Muscle of leg (tissue), 11 donors: ENCODE measurements around the gene NCOA1. TPM values are rescaled to one million over a fixed set of nuclear protein-coding genes. Genes with fewer than 3 reads are reported as not detected.
A peak's percentile ranks its signal among the peaks of the same experiment; 100 is the strongest.

Experiments
- DNase-seq: peaks from one replicate; pipeline ENCODE4 v3.0.0; 2013
- H3K27ac ChIP-seq: one replicate; pipeline ENCODE4 v1.5.1; 2013; ENCODE audit warnings: mild to moderate bottlenecking, low read length, control low read depth
- H3K27me3 ChIP-seq: one replicate; pipeline ENCODE4 v1.6.1; 2013; ENCODE audit warnings: low read length; ENCODE audit not compliant: control insufficient read depth, insufficient read depth
- H3K36me3 ChIP-seq: one replicate; pipeline ENCODE4 v1.6.1; 2013; ENCODE audit warnings: low read length; ENCODE audit not compliant: control insufficient read depth, insufficient read depth
- H3K4me1 ChIP-seq: one replicate; pipeline ENCODE4 v1.6.1; 2013; ENCODE audit warnings: low read length; ENCODE audit not compliant: control insufficient read depth, insufficient read depth
- H3K4me3 ChIP-seq: one replicate; pipeline ENCODE4 v1.5.1; 2013; ENCODE audit warnings: low read length, control low read depth
- H3K9me3 ChIP-seq: replicated peaks from 2 replicates; pipeline ENCODE4 v1.6.1; 2013; ENCODE audit warnings: low read depth, low read length; ENCODE audit not compliant: control insufficient read depth
- WGBS: methylation state at CpG from one replicate; pipeline ENCODE4 v1.1.5; 2013; ENCODE audit warnings: missing lambda C conversion rate; ENCODE audit not compliant: insufficient coverage; 5-methylcytosine and 5-hydroxymethylcytosine counted together
- polyA plus RNA-seq, 8 donors: library from polyadenylated mRNA; unstranded; fragments of 120-200 nt; gene quantifications; one replicate each; pipeline versions ENCODE4 v1.2.1 to v1.2.3, GENCODE V29; 2013; ENCODE audit warnings: inconsistent platforms in 1 of 8, low replicate concordance in 1 of 8; ENCODE audit not compliant: insufficient read length in 8 of 8, insufficient read depth in 1 of 8
- total RNA-seq: library from RNA; stranded (reverse); fragments of 120-200 nt; gene quantifications from one replicate; pipeline ENCODE4 v1.2.4, GENCODE V29; 2013

The NCOA1 gene
- total and polyA plus RNA-seq, 9 donors = 69.6 to 106 (median 89.6) TPM

DNA sequence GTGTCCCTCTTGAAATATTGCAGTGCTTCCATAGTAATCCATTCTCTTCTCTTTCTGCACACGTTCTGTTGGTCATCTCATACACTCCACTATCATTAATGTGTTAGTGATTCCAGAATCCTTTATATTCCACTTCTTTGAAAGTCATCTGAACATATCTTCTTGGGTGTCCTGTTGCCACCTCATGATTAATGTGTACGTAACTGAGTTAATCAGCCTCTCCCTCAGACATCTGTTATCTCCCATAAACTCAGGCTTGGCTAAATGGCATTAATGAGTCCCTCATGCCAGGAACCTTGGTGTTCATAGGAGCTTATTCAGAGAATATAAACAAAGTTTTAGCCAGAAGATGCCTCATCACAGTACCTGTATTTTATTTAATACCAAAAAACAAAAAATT, 126.4 kb downstream of the NCOA1 start:
- Histone ChIP-seq H3K4me3 (no peak overlapping the region), H3K4me1 (peaks cover 2% of the 10 kb centered on the region), H3K9me3 (peaks cover 4% of the 10 kb centered on the region), H3K27me3 (no peaks in the 10 kb centered on the region), H3K27ac (peak overlapping the region; percentile 53), H3K36me3 (peaks cover 11% of the 10 kb centered on the region)
- DNase-seq = peak; percentile 53
- 20% methylated on average over 1 of the region's 2 CpGs for WGBS

GRCh38 chr2:24618144-24618543, 127.1 kb downstream of the NCOA1 start:
- peaks cover 9% of the 10 kb centered on the region for H3K36me3 ChIP-seq
- no peak overlapping the region for H3K4me3 ChIP-seq
- no CpG with 5 or more reads among the region's 1 CpG for WGBS
- DNase-seq = peak; percentile 70
- H3K27me3 ChIP-seq = no peaks in the 10 kb centered on the region
- H3K4me1 ChIP-seq = peaks cover 2% of the 10 kb centered on the region
- H3K9me3 ChIP-seq = no peaks in the 10 kb centered on the region
- no peak overlapping the region for H3K27ac ChIP-seq

DNA sequence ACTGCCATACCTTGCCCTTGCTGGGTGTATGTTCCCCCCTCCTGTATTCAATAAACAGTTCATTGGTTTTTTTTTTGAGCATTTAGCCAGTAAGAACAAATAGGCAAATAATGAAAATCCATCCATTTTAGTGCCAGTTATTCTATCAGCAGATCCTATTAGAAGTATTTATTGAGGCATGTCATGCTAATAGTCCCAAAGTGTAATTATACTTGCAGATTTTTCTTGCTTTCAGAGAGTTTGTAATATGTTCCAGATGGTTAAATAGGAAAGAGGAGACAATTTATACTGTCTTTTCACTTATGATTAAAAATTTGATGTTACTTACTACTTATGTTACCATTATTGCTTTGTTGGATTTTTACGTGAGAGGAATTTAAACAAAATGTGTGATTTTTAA, 127.6 kb downstream of the NCOA1 start:
- peak; percentile 30 for DNase-seq
- Histone ChIP-seq H3K4me1 (peaks cover 2% of the 10 kb centered on the region), H3K9me3 (no peaks in the 10 kb centered on the region), H3K4me3 (no peak overlapping the region), H3K27me3 (no peaks in the 10 kb centered on the region), H3K27ac (no peak overlapping the region), H3K36me3 (peaks cover 5% of the 10 kb centered on the region)
- no CpG with 5 or more reads among the region's 1 CpG for WGBS

- no CpG with 5 or more reads among the region's 2 CpGs for WGBS
- Histone ChIP-seq H3K4me1 (peaks cover 2% of the 10 kb centered on the region), H3K9me3 (no peaks in the 10 kb centered on the region), H3K36me3 (no peaks in the 10 kb centered on the region), H3K27me3 (no peaks in the 10 kb centered on the region), H3K27ac (no peak overlapping the region), H3K4me3 (no peak overlapping the region)
- no peak for DNase-seq
Measured at GRCh38 chr2:24620936-24621335, 129.9 kb downstream of the NCOA1 start.

DNA sequence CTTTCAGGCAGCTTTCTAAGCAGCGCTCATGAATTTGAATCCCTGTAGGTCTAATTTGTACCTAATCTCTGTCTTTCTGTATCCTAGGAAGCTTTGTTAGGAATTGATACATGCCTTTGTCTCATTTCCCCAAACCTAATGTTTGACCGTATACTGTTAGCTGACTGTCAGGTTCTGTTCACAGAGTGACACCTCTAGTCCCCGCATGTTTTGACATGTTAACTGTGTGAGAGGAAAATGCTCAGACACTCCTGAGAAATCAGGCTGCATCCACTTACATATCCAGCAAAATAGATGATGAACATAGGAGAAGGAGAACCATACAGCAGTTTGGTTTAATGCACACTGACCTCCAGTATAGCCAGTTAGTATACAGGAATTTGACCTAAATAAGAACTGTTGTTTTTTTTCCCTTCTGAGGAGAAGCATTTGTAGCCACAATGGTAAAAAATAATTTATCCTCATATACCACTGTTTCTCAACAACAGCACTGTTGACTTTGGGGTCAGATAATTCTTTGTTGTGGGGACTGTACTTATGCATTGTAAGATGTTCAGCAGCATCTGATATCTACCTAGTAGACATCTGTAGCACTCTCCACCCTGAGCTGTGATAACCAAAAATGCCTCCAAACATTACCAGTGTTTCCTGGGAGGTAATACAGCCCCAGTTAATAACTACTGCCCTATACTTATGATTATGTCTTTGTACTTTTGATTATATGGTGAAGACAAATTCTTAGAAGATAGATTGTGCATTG, 130.9 kb downstream of the NCOA1 start:
- H3K9me3 ChIP-seq = no peaks in the 10 kb centered on the region

DNA sequence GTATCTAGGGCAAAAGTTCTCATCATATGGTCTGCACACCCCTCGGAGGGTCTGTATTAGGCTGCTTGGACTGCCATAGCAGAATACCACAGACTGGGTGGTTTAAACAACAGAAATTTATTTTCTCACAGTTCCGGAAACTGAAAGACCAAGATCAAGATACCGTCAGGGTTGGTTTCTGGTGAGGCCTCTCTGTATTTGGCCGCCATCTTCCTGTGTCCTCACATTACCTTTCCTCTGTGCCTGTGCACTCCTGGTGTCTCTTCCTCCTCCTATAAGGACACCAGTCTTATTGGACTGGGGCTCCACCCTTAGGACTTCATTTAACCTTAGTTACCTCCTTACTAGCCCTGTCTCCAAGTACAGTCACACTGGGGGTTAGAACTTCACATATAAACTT, 132.5 kb downstream of the NCOA1 start:
- Histone ChIP-seq H3K4me3 (no peak overlapping the region), H3K36me3 (no peaks in the 10 kb centered on the region), H3K27ac (no peak overlapping the region), H3K9me3 (no peaks in the 10 kb centered on the region), H3K4me1 (peaks cover under 1% of the 10 kb centered on the region), H3K27me3 (no peaks in the 10 kb centered on the region)
- no peak for DNase-seq
- 92% methylated on average over 4 of the region's 4 CpGs for WGBS

More for the DNA sequence above, 130.9 kb downstream of the NCOA1 start:
- H3K27me3 ChIP-seq = no peaks in the 10 kb centered on the region
- DNase-seq = no peak
- H3K4me1 ChIP-seq = peaks cover 2% of the 10 kb centered on the region
- no peaks in the 10 kb centered on the region for H3K36me3 ChIP-seq
- no CpG with 5 or more reads among the region's 3 CpGs for WGBS
- H3K27ac ChIP-seq = no peak overlapping the region
- no peak overlapping the region for H3K4me3 ChIP-seq

DNA sequence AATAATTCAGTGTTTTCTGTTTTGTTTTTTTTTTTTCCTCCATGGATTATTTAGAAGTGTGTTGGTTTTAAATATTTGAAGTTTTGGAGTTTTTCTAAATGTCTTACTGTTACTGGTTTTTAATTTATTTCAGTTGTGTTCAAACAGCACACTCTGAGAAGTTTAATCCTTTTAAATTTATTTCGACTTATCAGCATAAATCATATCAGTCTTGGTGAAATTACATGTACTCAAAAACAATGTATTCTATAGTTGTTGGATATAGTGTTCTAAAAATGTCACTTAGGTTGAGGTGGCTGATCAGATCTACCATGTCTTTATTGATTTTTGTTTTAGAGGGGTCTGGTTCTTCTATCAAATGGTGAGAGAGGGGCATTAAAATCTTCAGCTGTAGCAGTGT, 134.7 kb downstream of the NCOA1 start:
- Histone ChIP-seq H3K9me3 (no peaks in the 10 kb centered on the region), H3K27ac (no peak overlapping the region), H3K27me3 (no peaks in the 10 kb centered on the region), H3K4me3 (no peak overlapping the region), H3K36me3 (no peaks in the 10 kb centered on the region), H3K4me1 (no peaks in the 10 kb centered on the region)
- no peak for DNase-seq
- WGBS = no CpG with 5 or more reads among the region's 1 CpG

GRCh38 chr2:24626131-24626530, 135.1 kb downstream of the NCOA1 start:
- Histone ChIP-seq H3K9me3 (no peaks in the 10 kb centered on the region), H3K4me3 (no peak overlapping the region), H3K27me3 (no peaks in the 10 kb centered on the region), H3K4me1 (no peaks in the 10 kb centered on the region), H3K36me3 (no peaks in the 10 kb centered on the region), H3K27ac (no peak overlapping the region)
- WGBS = 71% methylated on average over 3 of the region's 3 CpGs
- DNase-seq = no peak

DNA sequence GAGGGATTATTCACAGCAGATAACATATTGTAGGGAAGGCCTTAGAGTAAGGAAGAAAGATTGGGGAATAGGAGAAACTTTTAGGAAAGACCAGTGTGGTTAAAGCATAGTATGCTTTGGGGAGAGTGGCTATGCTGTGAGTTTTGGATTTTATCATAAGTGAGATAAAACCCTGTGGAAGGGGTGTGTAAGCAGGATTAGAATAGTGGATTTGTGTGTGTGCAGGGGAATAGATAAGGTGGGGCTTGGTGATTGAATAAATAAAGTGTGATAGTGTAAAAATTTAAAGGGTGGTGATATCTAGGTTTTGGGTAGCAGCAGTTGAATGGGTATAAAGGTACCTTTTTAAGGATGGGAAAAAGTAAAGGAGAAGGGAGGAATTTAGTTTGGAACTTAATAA, 137.7 kb downstream of the NCOA1 start:
- no peaks in the 10 kb centered on the region for H3K9me3 ChIP-seq
- no peak for DNase-seq
- H3K4me3 ChIP-seq = no peak overlapping the region
- no peaks in the 10 kb centered on the region for H3K27me3 ChIP-seq
- no peaks in the 10 kb centered on the region for H3K4me1 ChIP-seq
- no peak overlapping the region for H3K27ac ChIP-seq
- no peaks in the 10 kb centered on the region for H3K36me3 ChIP-seq

DNA sequence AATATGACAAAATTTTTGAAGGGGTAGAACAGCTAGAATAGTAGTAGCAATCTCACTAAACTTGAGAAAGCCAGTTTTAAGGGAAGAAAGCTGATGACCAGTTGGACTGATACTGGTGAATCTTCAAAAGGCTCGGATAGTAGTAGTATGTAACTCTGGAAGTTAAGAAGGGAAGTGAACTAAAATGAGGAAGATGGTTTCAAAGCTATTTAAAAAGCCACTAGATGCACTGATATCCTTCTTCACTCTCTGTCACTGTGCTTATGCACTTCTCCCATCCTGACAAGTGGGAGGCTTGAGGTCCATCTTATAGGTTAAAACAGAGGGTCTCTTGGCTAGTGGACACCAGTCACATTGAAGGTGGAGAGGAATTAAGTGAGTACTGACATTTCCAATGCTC, 141.1 kb downstream of the NCOA1 start:
- no peaks in the 10 kb centered on the region for H3K4me1 ChIP-seq
- no peak for DNase-seq
- H3K9me3 ChIP-seq = no peaks in the 10 kb centered on the region
- no peak overlapping the region for H3K4me3 ChIP-seq
- no peaks in the 10 kb centered on the region for H3K36me3 ChIP-seq
- no peak overlapping the region for H3K27ac ChIP-seq
- WGBS = 60% methylated on average over 1 of the region's 1 CpG
- no peaks in the 10 kb centered on the region for H3K27me3 ChIP-seq

- Histone ChIP-seq H3K4me3 (no peak overlapping the region), H3K27ac (no peak overlapping the region), H3K9me3 (peaks cover 4% of the 10 kb centered on the region), H3K36me3 (no peaks in the 10 kb centered on the region), H3K27me3 (no peaks in the 10 kb centered on the region), H3K4me1 (no peaks in the 10 kb centered on the region)
- DNase-seq = no peak
- WGBS = no CpG with 5 or more reads among the region's 2 CpGs
Measured at GRCh38 chr2:24635181-24635580, 144.1 kb downstream of the NCOA1 start.
